DOHH2 (cell line): ENCODE data around the gene GMDS.

Source experiments
- CTCF ChIP-seq: fragments of 200-600 bp; sonication (generic); IDR thresholded peaks from one replicate; pipeline ENCODE4 v1.5.1; 2014; ENCODE audit warnings: antibody characterized with exemption, mild to moderate bottlenecking, low read depth, low read length; ENCODE audit not compliant: poor library complexity, severe bottlenecking
- EZH2phosphoT487 ChIP-seq: fragments of 200-600 bp; sonication (generic); IDR thresholded peaks from 2 replicates; pipeline ENCODE4 v1.6.1; 2017; ENCODE audit warnings: borderline replicate concordance, mild to moderate bottlenecking, antibody characterized with exemption, low read length, moderate library complexity, mixed read lengths

- TF ChIP-seq CTCF, result no peak
- TF ChIP-seq EZH2phosphoT487, result no peak
These were observed 436.0 kb downstream of the GMDS start for GRCh38 chr6:1809291-1809988.
